ENCODE measurements around the gene NKX1-2.

DNA sequence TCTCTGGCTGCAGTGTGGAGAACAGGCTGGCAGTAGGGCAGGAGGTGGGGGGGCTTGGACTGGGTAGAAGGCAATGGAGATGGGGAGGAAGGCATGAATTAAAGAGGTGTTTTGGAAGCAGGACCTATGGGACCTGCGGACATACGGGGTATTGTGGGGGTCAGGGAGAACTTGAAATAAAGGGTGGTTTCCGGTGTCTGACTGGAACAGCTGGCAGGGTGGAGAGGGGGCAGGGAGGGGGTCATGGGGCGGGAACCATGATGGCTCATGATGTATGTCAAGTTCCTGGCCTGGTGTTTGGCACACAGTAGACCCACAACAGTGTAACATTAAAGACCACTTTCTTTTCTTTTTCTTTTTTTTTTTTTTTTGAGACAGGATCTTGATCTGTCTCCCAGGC is 17.3 kb upstream of the NKX1-2 start:
- no peak for TF ChIP-seq ZNF274 (IDR thresholded peaks at IDR 0.05; ENCODE audit: low read depth, low read length)
- no peak for TF ChIP-seq YY1 (IDR thresholded peaks at IDR 0.05; ENCODE audit: insufficient read depth, insufficient read length)
- no peak for TF ChIP-seq SUZ12 (IDR thresholded peaks at IDR 0.05; ENCODE audit: extremely low read depth, insufficient read depth, insufficient read length)
